Measurements from ENCODE around the gene VWC2L.

DNA sequence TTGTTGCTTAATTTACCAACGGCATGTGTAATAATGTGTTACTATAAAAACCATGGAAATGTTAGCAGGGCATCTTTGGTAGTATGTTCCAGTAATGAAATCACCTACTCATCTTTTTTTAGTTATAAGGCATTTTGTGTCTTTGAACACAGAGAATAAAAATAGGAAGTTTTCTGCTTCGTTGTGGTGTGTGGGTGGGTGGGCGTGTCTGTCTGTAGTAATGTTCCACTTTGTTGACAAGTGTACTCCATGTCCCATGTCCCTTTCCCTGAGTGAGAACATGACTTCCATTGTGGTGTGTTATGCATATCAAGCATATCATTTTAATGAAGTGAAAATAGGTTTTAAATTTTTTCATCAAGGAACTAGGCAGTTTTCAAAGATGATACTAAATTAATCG lies 149.3 kb downstream of the VWC2L start:
- TF ChIP-seq POLR2A (IDR thresholded peaks at IDR 0.05) (no peak), EP300 (IDR thresholded peaks at IDR 0.05) (no peak)
- TF ChIP-seq, protein P1, sequence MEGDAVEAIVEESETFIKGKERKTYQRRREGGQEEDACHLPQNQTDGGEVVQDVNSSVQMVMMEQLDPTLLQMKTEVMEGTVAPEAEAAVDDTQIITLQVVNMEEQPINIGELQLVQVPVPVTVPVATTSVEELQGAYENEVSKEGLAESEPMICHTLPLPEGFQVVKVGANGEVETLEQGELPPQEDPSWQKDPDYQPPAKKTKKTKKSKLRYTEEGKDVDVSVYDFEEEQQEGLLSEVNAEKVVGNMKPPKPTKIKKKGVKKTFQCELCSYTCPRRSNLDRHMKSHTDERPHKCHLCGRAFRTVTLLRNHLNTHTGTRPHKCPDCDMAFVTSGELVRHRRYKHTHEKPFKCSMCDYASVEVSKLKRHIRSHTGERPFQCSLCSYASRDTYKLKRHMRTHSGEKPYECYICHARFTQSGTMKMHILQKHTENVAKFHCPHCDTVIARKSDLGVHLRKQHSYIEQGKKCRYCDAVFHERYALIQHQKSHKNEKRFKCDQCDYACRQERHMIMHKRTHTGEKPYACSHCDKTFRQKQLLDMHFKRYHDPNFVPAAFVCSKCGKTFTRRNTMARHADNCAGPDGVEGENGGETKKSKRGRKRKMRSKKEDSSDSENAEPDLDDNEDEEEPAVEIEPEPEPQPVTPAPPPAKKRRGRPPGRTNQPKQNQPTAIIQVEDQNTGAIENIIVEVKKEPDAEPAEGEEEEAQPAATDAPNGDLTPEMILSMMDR (IDR thresholded peaks at IDR 0.05) = no peak

Data from ovary (tissue), 3 donors.